Neural cell (in vitro differentiated cells): ENCODE data around the gene SELENOV. TPM values are rescaled to one million over a fixed set of nuclear protein-coding genes. Genes with fewer than 3 reads are reported as not detected.

Experiments
- H2AFZ ChIP-seq: fragments of 200-600, 300-800 bp; sonication (generic), shearing (Covaris generic); 2 replicates; pipeline ENCODE4 v1.6.0; 2014; ENCODE audit warnings: low read depth, mild to moderate bottlenecking, antibody characterized with exemption, low read length, moderate library complexity
- H3F3A ChIP-seq: fragments of 200-600 bp; shearing (Covaris generic); 2 replicates; pipeline ENCODE4 v1.6.1; 2016; ENCODE audit warnings: mild to moderate bottlenecking, moderate library complexity, mixed read lengths, antibody characterized with exemption, low read length; ENCODE audit not compliant: insufficient read depth, poor library complexity, severe bottlenecking
- H3K27ac ChIP-seq: fragments of 200-600, 300-800 bp; sonication (generic), shearing (Covaris generic); 2 replicates; pipeline ENCODE4 v1.5.1; 2014; ENCODE audit warnings: mild to moderate bottlenecking, low read length, moderate library complexity
- H3K27me3 ChIP-seq: fragments of 300-800, 200-600 bp; sonication (generic), shearing (Covaris generic); 2 replicates; pipeline ENCODE4 v1.6.0; 2014; ENCODE audit warnings: mild to moderate bottlenecking, low read depth, low read length, moderate library complexity; ENCODE audit not compliant: insufficient read depth
- H3K36me3 ChIP-seq: fragments of 300-800, 200-600 bp; sonication (generic), shearing (Covaris generic); 2 replicates; pipeline ENCODE4 v1.5.1; 2014; ENCODE audit warnings: mild to moderate bottlenecking, antibody characterized with exemption, low read length, moderate library complexity; ENCODE audit not compliant: insufficient read depth
- H3K4me2 ChIP-seq: fragments of 300-800, 200-600 bp; sonication (generic), shearing (Covaris generic); 2 replicates; pipeline ENCODE4 v1.6.0; 2014; ENCODE audit warnings: mild to moderate bottlenecking, low read length
- H3K4me3 ChIP-seq: fragments of 300-800, 200-600 bp; sonication (generic), shearing (Covaris generic); 2 replicates; pipeline ENCODE4 v1.5.1; 2014; ENCODE audit warnings: mild to moderate bottlenecking, low read length, moderate library complexity
- H3K79me2 ChIP-seq: fragments of 200-600 bp; shearing (Covaris generic); replicated peaks from 2 replicates; pipeline ENCODE4 v1.6.0; 2014; ENCODE audit warnings: mild to moderate bottlenecking, low read length, moderate library complexity; ENCODE audit not compliant: insufficient read depth
- H3K9ac ChIP-seq: fragments of 300-800, 200-600 bp; sonication (generic), shearing (Covaris generic); 2 replicates; pipeline ENCODE4 v1.6.1; 2016; ENCODE audit warnings: mild to moderate bottlenecking, low read length, mixed read lengths
- H3K9me2 ChIP-seq: fragments of 200-600 bp; shearing (Covaris generic); 2 replicates; pipeline ENCODE4 v1.6.1; 2016; ENCODE audit warnings: mild to moderate bottlenecking, low read length, mixed read lengths; ENCODE audit not compliant: insufficient read depth
- H3K9me3 ChIP-seq: fragments of 200-600, 300-800 bp; sonication (generic), shearing (Covaris generic); 2 replicates; pipeline ENCODE4 v1.6.1; 2016; ENCODE audit warnings: mild to moderate bottlenecking, mixed run types, low read length, moderate library complexity, mixed read lengths
- H4K20me1 ChIP-seq: fragments of 200-600 bp; shearing (Covaris generic); 2 replicates; pipeline ENCODE4 v1.6.1; 2016; ENCODE audit warnings: mild to moderate bottlenecking, mixed run types; ENCODE audit not compliant: insufficient read depth
- CTCF ChIP-seq: fragments of 450-650 bp; IDR thresholded peaks from 2 replicates; pipeline ENCODE4 v1.5.1; 2014; ENCODE audit warnings: antibody characterized with exemption, mild to moderate bottlenecking, moderate library complexity; ENCODE audit not compliant: poor library complexity, severe bottlenecking
- EP300 ChIP-seq: fragments of 450-650 bp; conservative IDR thresholded peaks from 2 replicates; pipeline ENCODE4 v1.6.1; 2014; ENCODE audit warnings: antibody characterized with exemption, mild to moderate bottlenecking, moderate library complexity; ENCODE audit not compliant: poor library complexity, severe bottlenecking
- EZH2 ChIP-seq: fragments of 200-600, 300-800 bp; shearing (Covaris generic), sonication (generic); IDR thresholded peaks from 2 replicates; pipeline ENCODE4 v1.6.1; 2014; ENCODE audit warnings: antibody characterized with exemption, low read length, borderline replicate concordance, mild to moderate bottlenecking; ENCODE audit not compliant: insufficient read depth, poor library complexity, severe bottlenecking
- MXI1 ChIP-seq: fragments of 450-650 bp; conservative IDR thresholded peaks from 2 replicates; pipeline ENCODE4 v1.6.1; 2014; ENCODE audit warnings: antibody characterized with exemption, mild to moderate bottlenecking; ENCODE audit not compliant: poor library complexity, severe bottlenecking
- POLR2AphosphoS5 ChIP-seq: IDR thresholded peaks from 2 replicates; pipeline ENCODE4 v1.6.1; 2012
- RAD21 ChIP-seq: fragments of 450-650 bp; conservative IDR thresholded peaks from 2 replicates; pipeline ENCODE4 v1.6.1; 2014; ENCODE audit warnings: antibody characterized with exemption, mild to moderate bottlenecking, moderate library complexity
- REST ChIP-seq: IDR thresholded peaks from 2 replicates; pipeline ENCODE4 v1.6.1; 2012; ENCODE audit warnings: borderline replicate concordance
- SMC3 ChIP-seq: fragments of 450-650 bp; conservative IDR thresholded peaks from 2 replicates; pipeline ENCODE4 v1.6.1; 2014; ENCODE audit warnings: antibody characterized with exemption, mild to moderate bottlenecking, moderate library complexity; ENCODE audit not compliant: poor library complexity
- TAF1 ChIP-seq: IDR thresholded peaks from 2 replicates; pipeline ENCODE4 v1.6.1; 2012; ENCODE audit warnings: low read depth
- polyA plus RNA-seq: library from polyadenylated mRNA; depleted of rRNA; stranded (reverse); fragments of >200 nt; gene quantifications from 2 replicates; pipeline ENCODE4 v1.2.3, GENCODE V29; 2014

SELENOV gene
- polyA plus RNA-seq, 1 donor from 2014 or later: 1.3 TPM

GRCh38 chr19:39479916-39480315, 35.0 kb upstream of the SELENOV start:
- Histone ChIP-seq H3F3A (no peaks in the 10 kb centered on the region), H3K4me2 (peak overlapping the region; percentile 81), H3K36me3 (peaks cover 7% of the 10 kb centered on the region), H3K9me2 (no peaks in the 10 kb centered on the region), H3K4me3 (peak overlapping the region; percentile 89), H3K79me2 (peaks cover 14% of the 10 kb centered on the region), H3K27ac (peak overlapping the region; percentile 63), H2AFZ (peak overlapping the region; percentile 67), H4K20me1 (no peaks in the 10 kb centered on the region), H3K27me3 (no peaks in the 10 kb centered on the region), H3K9me3 (no peaks in the 10 kb centered on the region), H3K9ac (peak overlapping the region; percentile 87)
- TF ChIP-seq MXI1 (no peak), CTCF (no peak), TAF1 (no peak), EZH2 (no peak), POLR2AphosphoS5 (no peak), RAD21 (no peak), SMC3 (no peak), REST (no peak), EP300 (no peak)

GRCh38 chr19:39480337-39481228, 34.4 kb upstream of the SELENOV start, which contains the start of gene TIMM50:
TSS of gene TIMM50 (plus strand) at chr19:39480838. CDS start at chr19:39480854, 16 bp downstream.
- TF ChIP-seq RAD21: peak; percentile 14
- peak; percentile 75 for TF ChIP-seq REST
- TF ChIP-seq TAF1: peak; percentile 69
- TF ChIP-seq SMC3: peak; percentile 30
- TF ChIP-seq POLR2AphosphoS5: peak; percentile 94
- TF ChIP-seq MXI1: peak; percentile 96
- peak; percentile 52 for TF ChIP-seq EP300
- TF ChIP-seq CTCF: peak; percentile 30
- TF ChIP-seq EZH2: no peak
- no peaks in the 10 kb centered on the region for H3K9me2 ChIP-seq
- H4K20me1 ChIP-seq: no peaks in the 10 kb centered on the region
- no peaks in the 10 kb centered on the region for H3K9me3 ChIP-seq
- H3K4me3 ChIP-seq: peak within 1 kb of the TSS; percentile 89
- H3K27ac ChIP-seq: peak within 1 kb of the TSS; percentile 63
- peaks cover 7% of the 10 kb centered on the region for H3K36me3 ChIP-seq
- peak within 1 kb of the TSS; percentile 81 for H3K4me2 ChIP-seq
- H3K27me3 ChIP-seq: no peaks in the 10 kb centered on the region
- peak within 1 kb of the TSS; percentile 87 for H3K9ac ChIP-seq
- H3F3A ChIP-seq: no peaks in the 10 kb centered on the region
- H3K79me2 ChIP-seq: peaks cover 14% of the 10 kb centered on the region
- H2AFZ ChIP-seq: peak within 1 kb of the TSS; percentile 77
